ENCODE data around the gene CLCN7.

DNA sequence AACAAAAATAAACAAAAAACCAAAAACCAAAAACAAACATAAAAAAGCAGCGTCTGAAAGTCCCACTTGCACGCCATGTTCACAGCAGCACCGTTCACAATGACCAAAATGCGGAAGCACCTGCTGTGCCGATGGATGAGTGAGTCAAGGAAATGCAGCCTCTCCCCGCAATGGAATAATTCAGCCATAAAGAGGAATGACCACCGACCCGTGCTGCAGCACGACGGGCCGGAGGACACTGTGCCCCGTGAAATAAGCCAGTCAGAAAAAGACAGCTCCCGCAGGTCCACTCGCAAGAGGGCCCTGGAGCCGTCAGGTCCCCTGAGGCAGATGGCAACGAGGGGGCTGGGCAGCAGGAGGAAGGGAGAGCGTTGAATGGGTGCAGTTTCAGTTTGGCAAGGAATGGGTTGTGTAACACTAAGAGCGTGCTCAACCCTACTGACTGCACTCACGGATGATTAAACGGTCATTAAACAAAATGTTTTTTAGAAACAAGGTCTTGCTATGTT, 5.1 kb downstream of the CLCN7 start:
- no peak for TF ChIP-seq ZNF274 (IDR thresholded peaks at IDR 0.05; ENCODE audit: borderline replicate concordance, extremely low read depth, low read length)
- TF ChIP-seq EGR1 (IDR thresholded peaks at IDR 0.05; ENCODE audit: borderline replicate concordance, low read depth, low read length): no peak
- TF ChIP-seq, protein P1, sequence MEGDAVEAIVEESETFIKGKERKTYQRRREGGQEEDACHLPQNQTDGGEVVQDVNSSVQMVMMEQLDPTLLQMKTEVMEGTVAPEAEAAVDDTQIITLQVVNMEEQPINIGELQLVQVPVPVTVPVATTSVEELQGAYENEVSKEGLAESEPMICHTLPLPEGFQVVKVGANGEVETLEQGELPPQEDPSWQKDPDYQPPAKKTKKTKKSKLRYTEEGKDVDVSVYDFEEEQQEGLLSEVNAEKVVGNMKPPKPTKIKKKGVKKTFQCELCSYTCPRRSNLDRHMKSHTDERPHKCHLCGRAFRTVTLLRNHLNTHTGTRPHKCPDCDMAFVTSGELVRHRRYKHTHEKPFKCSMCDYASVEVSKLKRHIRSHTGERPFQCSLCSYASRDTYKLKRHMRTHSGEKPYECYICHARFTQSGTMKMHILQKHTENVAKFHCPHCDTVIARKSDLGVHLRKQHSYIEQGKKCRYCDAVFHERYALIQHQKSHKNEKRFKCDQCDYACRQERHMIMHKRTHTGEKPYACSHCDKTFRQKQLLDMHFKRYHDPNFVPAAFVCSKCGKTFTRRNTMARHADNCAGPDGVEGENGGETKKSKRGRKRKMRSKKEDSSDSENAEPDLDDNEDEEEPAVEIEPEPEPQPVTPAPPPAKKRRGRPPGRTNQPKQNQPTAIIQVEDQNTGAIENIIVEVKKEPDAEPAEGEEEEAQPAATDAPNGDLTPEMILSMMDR (IDR thresholded peaks at IDR 0.05; ENCODE audit: control extremely low read depth in 1 of 3, insufficient read depth in 1 of 3, low read depth in 1 of 3, low read length in 3 of 3): no peak
